DOHH2 (cell line): ENCODE data around the gene NUF2.
"Not testable (repeated sequence)": the region's sequence is repeated elsewhere in the genome, so short reads cannot be mapped to it uniquely, and the experiment has no call there.

Experiments used
- H3F3A ChIP-seq: fragments of 200-600 bp; sonication (generic), shearing (Covaris generic); 2 replicates; pipeline ENCODE4 v1.6.0; 2016; ENCODE audit warnings: antibody characterized with exemption, mild to moderate bottlenecking; ENCODE audit not compliant: control insufficient read depth, insufficient read depth
- H3K27ac ChIP-seq: fragments of 200-600 bp; sonication (generic); 2 replicates; pipeline ENCODE4 v1.5.1; 2014; ENCODE audit warnings: low read depth, mild to moderate bottlenecking, low read length, moderate library complexity
- H3K27me3 ChIP-seq: fragments of 200-600 bp; sonication (generic); 2 replicates; pipeline ENCODE4 v1.6.1; 2014; ENCODE audit warnings: mild to moderate bottlenecking, low read length, mixed read lengths; ENCODE audit not compliant: control insufficient read depth
- H3K36me3 ChIP-seq: fragments of 200-600 bp; sonication (generic); 2 replicates; pipeline ENCODE4 v1.6.1; 2014; ENCODE audit warnings: mild to moderate bottlenecking, low read length, moderate library complexity, mixed read lengths; ENCODE audit not compliant: control insufficient read depth
- H3K4me1 ChIP-seq: fragments of 200-600 bp; sonication (generic); 2 replicates; pipeline ENCODE4 v1.6.1; 2014; ENCODE audit warnings: mild to moderate bottlenecking, low read length, mixed read lengths; ENCODE audit not compliant: control insufficient read depth
- H3K4me2 ChIP-seq: fragments of 200-600 bp; sonication (generic); 2 replicates; pipeline ENCODE4 v1.6.0; 2014; ENCODE audit warnings: mild to moderate bottlenecking, low read length, moderate library complexity
- H3K4me3 ChIP-seq: fragments of 200-600 bp; sonication (generic); 2 replicates; pipeline ENCODE4 v1.5.1; 2014; ENCODE audit warnings: mild to moderate bottlenecking, low read length, mixed read lengths
- H3K79me2 ChIP-seq: fragments of 200-600 bp; sonication (generic); 2 replicates; pipeline ENCODE4 v1.6.1; 2014; ENCODE audit warnings: mild to moderate bottlenecking, low read length, mixed read lengths; ENCODE audit not compliant: control insufficient read depth
- H3K9me2 ChIP-seq: fragments of 200-600 bp; sonication (generic); replicated peaks from 2 replicates; pipeline ENCODE4 v1.6.1; 2014; ENCODE audit warnings: mild to moderate bottlenecking, low read length, mixed read lengths; ENCODE audit not compliant: control insufficient read depth
- H3K9me3 ChIP-seq: fragments of 200-600 bp; sonication (generic); 2 replicates; pipeline ENCODE4 v1.6.1; 2014; ENCODE audit warnings: antibody characterized with exemption, low read length, mixed read lengths; ENCODE audit not compliant: control insufficient read depth, insufficient read depth
- H4K20me1 ChIP-seq: fragments of 200-600 bp; sonication (generic); 2 replicates; pipeline ENCODE4 v1.6.0; 2014; ENCODE audit warnings: low read depth, mild to moderate bottlenecking, antibody characterized with exemption, low read length, moderate library complexity; ENCODE audit not compliant: control insufficient read depth, insufficient read depth
- EZH2phosphoT487 ChIP-seq: fragments of 200-600 bp; sonication (generic); IDR thresholded peaks from 2 replicates; pipeline ENCODE4 v1.6.1; 2017; ENCODE audit warnings: borderline replicate concordance, mild to moderate bottlenecking, antibody characterized with exemption, low read length, moderate library complexity, mixed read lengths
- TF ChIP-seq, protein P1 (sequence below): fragments of 200-600 bp; sonication (generic); IDR thresholded peaks from one replicate; pipeline ENCODE4 v1.5.1; 2014; ENCODE audit warnings: antibody characterized with exemption, mild to moderate bottlenecking, low read depth, low read length; ENCODE audit not compliant: poor library complexity, severe bottlenecking

Gene NUF2

GRCh38 chr1:163320891-163321290 lies 863 bp upstream of the NUF2 start:
- Histone ChIP-seq H3K9me2 (no peaks in the 10 kb centered on the region), H3K79me2 (peaks cover 59% of the 10 kb centered on the region), H3K27me3 (no peaks in the 10 kb centered on the region), H3K4me1 (peaks cover 23% of the 10 kb centered on the region), H3K36me3 (peaks cover 76% of the 10 kb centered on the region), H3K4me3 (peak overlapping the region; percentile 81), H3F3A (peaks cover 12% of the 10 kb centered on the region), H3K27ac (peak overlapping the region; percentile 95), H3K9me3 (no peaks in the 10 kb centered on the region), H3K4me2 (peak overlapping the region; percentile 76), H4K20me1 (no peaks in the 10 kb centered on the region)
- TF ChIP-seq, protein P1, sequence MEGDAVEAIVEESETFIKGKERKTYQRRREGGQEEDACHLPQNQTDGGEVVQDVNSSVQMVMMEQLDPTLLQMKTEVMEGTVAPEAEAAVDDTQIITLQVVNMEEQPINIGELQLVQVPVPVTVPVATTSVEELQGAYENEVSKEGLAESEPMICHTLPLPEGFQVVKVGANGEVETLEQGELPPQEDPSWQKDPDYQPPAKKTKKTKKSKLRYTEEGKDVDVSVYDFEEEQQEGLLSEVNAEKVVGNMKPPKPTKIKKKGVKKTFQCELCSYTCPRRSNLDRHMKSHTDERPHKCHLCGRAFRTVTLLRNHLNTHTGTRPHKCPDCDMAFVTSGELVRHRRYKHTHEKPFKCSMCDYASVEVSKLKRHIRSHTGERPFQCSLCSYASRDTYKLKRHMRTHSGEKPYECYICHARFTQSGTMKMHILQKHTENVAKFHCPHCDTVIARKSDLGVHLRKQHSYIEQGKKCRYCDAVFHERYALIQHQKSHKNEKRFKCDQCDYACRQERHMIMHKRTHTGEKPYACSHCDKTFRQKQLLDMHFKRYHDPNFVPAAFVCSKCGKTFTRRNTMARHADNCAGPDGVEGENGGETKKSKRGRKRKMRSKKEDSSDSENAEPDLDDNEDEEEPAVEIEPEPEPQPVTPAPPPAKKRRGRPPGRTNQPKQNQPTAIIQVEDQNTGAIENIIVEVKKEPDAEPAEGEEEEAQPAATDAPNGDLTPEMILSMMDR, result no peak
- TF ChIP-seq EZH2phosphoT487, result no peak

DNA sequence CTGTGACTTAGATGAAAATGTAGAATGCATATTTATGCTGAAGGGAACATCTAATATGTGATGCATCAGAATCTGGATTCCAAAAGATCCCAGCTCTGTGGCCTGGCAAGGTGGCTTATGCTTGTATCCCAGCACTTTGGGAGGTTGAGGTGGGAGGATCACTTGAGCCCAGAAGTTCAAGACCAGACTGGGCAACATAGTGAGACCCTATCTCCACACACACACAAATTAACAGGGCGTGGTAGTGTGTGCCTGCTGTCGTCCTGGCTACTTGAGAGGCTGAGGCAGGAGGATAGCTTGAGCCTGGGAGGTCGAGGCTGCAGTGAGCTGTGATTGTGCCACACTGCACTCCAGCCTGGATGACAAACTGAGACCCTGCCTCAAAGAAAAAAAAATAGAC lies 1.6 kb downstream of the NUF2 start:
- Histone ChIP-seq H3K36me3 (peaks cover 75% of the 10 kb centered on the region), H3K4me1 (peaks cover 23% of the 10 kb centered on the region), H3K4me3 (peak overlapping the region; percentile 81), H3K4me2 (peak overlapping the region; percentile 79), H3K79me2 (peaks cover 69% of the 10 kb centered on the region)
- not testable (repeated sequence) for H3K9me3 ChIP-seq, H4K20me1 ChIP-seq, H3K27ac ChIP-seq, H3F3A ChIP-seq, H3K27me3 ChIP-seq, H3K9me2 ChIP-seq

DNA sequence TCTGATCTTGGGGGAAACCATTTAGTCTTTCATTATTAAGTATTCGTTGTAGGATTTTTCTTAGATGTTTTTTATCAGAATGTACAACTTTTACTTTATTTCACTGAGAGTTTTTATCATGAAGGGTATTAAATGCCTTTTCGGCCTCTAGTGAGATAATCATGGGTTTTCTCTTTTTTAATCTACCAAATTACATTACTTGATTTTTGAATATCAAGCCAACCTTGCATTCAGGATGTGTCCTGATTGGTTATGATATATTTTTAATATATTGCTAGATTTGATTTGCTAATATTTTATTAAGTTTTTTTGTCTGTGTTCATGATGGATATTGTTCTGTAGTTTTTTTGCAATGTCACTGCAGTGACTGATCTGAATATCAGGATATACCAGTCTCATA lies 9.4 kb downstream of the NUF2 start:
- H3K27ac ChIP-seq, result no peak overlapping the region
- no peaks in the 10 kb centered on the region for H3K4me1 ChIP-seq
- no peaks in the 10 kb centered on the region for H4K20me1 ChIP-seq
- H3K36me3 ChIP-seq, result peaks cover 93% of the 10 kb centered on the region
- H3K9me3 ChIP-seq, result peaks cover 6% of the 10 kb centered on the region
- no peaks in the 10 kb centered on the region for H3F3A ChIP-seq
- no peak for TF ChIP-seq EZH2phosphoT487
- TF ChIP-seq, protein P1, result no peak
- H3K9me2 ChIP-seq, result no peaks in the 10 kb centered on the region
- H3K4me3 ChIP-seq, result no peak overlapping the region
- no peak overlapping the region for H3K4me2 ChIP-seq
- no peaks in the 10 kb centered on the region for H3K27me3 ChIP-seq
- peaks cover 21% of the 10 kb centered on the region for H3K79me2 ChIP-seq

DNA sequence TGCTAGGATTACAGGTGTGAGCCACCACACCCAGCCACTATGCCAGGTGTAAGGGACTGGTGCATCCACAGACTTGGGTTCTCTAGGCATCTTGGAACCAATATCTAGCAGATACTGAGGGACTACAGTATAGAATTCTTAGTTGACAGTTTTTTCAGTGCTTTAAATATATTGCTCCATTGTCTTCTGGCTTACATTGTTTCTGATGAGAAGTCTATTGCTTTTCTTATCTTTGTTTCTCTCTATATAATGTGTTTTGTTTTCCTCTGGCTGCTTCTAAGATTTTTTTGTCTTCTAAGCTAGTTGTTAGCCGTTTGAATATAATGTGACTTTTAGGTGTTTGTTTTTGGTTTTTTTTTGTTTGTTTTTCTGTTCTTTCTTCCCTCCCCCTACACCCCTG lies 13.5 kb downstream of the NUF2 start:
- Histone ChIP-seq H3K9me2 (no peaks in the 10 kb centered on the region), H3K27ac (no peak overlapping the region), H3K9me3 (no peaks in the 10 kb centered on the region), H3K4me2 (no peak overlapping the region), H3F3A (no peaks in the 10 kb centered on the region), H3K4me1 (no peaks in the 10 kb centered on the region), H3K4me3 (no peak overlapping the region), H3K79me2 (peaks cover 8% of the 10 kb centered on the region; the same call in 1 of the 2 replicates), H4K20me1 (no peaks in the 10 kb centered on the region), H3K36me3 (peaks cover 95% of the 10 kb centered on the region), H3K27me3 (no peaks in the 10 kb centered on the region)
- TF ChIP-seq, protein P1, result no peak
- TF ChIP-seq EZH2phosphoT487, result no peak
